NCI-H2227 (cell line): Measurements from ENCODE around the gene RAB39A.

Source experiments
- DNase-seq: peaks from one replicate; lab custom pipeline; 2025; ENCODE audit not compliant: unreplicated experiment; lab: John Stamatoyannopoulos, UW

Gene RAB39A

DNA sequence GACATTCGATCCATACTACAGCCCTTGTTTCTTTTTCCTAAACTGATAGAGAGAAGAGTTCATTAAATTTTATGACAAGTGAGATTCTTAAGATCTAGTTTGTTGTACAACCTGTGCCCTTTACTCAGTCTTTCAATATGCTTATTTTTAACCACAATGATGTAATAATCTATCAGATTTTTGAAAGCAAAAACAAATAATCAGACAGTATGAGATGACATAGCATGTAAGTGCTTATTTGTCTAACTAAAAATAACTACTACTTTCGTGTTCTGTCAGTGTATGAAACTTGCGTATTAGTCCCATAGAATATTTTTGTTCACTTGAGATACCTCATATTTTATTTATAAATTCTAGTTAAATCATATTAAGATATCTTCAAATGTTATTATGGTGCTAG, 33.2 kb downstream of the RAB39A start:
- no peak for DNase-seq

DNA sequence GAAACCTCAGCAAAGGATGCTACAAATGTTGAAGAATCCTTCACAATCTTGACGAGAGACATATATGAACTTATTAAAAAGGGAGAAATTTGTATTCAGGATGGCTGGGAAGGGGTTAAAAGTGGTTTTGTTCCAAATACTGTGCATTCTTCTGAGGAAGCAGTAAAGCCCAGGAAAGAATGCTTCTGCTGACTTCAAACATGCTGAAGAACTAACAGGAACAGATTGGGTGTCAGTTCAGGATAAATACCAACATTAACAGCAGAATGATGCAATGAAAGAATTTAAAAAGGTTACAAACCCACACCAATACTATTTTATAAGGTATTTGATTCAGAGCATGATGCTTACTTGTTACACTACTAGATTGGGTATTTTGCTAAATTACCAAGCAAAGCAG, 33.9 kb downstream of the RAB39A start:
- no peak for DNase-seq

DNA sequence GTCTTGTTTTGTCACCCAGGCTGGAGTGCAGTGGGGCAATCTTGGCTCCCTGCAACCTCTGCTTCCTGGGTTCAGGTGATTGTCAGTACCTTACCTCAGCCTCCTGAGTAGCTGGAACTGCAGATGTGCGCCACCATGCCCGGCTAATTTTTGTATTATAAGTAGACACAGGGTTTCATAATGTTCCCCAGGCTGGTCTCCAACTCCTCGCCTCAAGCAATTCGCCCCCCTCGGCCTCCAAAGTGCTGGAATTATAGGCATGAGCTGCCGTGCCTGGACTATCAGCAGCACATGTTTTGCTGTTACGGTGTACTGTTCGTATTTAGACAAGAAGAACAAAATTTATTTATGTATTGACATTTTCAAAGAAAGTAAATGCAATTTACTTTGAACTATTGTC, 34.8 kb downstream of the RAB39A start:
- no peak for DNase-seq

DNA sequence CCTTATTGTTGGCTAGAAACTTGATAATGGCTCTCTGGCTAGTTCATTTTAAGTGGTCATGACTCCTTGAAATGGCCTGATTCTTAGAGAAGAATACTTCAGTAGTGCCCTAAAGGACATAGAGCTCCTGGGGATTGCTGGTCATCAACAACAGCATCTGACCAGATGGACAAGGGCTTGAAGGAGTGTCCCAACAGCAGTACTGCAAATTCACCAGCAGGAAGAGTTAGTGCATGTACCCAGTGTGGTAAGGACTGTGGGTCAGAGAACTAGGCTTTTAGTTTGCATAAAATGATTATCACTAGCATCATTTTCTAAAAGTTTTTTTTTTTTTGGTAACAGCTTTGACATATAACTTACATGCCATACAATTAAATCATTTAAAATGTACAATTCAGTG, 41.0 kb downstream of the RAB39A start:
- no peak for DNase-seq

DNA sequence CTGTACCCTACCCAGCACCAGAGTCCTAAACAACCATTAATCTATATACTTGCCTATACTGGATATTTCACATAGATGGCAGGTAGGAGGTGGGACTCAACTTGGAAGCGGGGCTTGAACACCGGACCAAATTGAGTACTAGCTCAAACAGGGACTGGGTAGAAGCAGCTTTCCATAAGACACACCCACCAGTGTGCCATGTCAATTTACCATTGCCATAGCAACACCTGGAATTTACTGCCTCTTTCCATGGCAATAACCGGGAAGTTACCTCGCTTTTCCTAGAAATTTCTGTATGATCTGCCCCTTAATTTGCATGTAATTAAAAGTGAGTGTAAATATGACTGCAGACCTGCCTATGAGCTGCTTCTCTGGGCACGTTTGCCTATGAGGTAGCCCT, 41.8 kb downstream of the RAB39A start:
- no peak for DNase-seq

DNA sequence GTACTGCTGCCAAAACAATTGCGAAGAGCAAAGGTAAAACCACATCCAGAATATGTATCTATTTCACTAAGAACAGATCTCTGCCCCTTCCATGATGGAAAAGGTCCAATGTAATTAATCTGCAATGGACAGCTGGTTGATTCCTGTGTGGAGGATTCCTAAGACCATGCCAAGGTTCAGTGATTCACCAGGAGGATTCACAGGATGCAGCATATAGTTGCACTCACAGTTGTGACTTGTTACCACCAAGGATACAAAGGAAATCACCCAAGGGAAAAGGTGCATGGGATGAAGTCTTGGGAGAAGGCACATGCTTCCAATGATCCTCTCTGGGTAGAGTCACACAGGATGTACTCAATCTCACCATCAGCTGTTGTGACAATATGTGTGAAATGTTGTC, 45.4 kb downstream of the RAB39A start:
- DNase-seq, result no peak

DNA sequence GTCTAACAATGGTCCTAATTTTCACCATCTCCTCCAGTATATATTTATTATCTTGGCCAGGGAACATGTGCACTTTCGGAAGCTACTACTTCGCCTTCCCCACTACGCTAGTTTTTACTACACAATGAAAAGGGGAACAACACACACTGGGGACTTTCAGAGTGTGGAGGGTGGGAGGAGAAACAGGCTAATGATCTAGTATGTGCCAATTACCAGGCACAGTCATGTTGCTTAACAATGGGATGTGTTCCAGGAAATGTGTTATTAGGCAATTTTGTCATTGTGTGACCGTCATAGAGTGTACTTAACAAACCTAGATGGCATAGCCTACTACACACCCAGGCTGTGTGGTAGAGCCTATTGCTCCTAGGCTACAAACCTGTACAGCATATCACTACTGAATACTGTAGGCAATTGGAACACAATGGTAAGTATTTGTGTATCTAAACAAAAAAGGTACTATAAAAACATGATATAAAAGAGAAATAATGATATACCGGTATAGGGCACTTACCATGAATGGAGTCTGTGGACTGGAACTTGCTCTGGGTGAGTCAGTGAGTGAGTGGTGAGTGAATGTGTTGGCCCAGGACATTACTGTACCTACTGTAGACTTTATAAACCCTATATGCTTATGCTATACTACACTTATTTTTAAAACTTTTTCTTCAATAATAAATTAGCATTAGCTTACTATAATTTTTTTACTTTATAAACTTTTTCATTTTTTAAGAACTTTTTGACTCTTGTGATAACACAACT, 60.3 kb downstream of the RAB39A start:
- no peak for DNase-seq

DNA sequence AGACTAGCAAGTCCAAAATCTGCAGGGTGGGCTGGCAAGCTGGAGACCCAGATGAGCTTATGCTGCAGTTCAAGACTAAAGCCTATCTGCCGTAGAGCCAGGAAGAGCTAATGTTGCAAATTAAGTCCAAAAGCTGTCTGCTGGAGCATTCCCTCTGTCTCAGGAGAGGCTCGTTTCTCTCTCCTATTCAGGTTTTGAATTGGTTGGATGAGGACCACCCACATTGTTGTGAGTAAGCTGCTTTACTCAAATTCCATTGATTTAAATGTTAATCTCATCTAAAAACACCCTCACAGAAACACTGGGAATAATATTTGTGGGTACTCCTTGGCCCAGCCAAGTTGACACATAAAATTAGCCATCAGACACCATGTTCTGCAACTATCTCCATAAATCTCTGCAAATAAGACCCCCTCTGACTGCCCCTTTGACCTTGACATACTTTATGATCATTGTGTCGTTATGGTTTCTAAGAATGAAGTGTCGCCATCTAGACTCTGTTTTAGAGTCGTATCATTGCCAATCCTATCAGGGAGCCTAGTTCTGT, 63.7 kb downstream of the RAB39A start:
- DNase-seq, result no peak

DNA sequence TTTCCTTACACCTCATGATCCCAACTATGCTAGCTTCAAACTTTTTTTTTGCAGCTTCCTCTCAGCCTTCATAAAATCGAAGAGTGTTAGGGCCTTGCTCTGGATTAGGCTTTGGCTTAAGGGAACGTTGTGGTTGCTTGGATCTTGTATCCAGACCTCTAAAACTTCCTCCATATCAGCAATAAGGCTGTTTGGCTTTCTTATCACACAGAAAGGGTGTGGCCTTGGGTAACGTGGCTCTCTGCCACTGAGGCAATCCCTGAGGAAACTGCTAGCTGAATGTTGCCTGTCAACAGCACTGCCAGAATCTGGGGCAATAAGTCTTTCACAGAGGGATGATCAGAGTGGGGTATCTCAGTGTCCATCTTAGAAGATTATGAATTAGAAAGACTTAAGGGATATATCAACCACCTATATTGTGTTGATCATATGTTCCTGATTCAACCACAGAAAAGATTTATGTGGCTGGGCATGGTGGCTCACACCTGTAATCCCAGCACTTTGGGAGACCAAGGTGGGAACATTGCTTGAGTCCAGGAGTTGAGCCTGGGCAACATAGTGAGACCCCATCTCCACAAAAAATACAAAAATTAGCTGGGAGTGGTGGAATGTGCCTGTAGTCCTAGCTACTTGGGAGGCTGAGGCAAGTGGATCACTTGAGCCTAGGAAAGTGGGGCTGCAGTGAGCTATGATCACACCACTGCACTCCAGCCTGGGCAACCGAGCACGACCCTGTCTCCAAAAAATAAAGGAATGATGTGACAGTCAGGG, 67.9 kb downstream of the RAB39A start:
- no peak for DNase-seq

DNA sequence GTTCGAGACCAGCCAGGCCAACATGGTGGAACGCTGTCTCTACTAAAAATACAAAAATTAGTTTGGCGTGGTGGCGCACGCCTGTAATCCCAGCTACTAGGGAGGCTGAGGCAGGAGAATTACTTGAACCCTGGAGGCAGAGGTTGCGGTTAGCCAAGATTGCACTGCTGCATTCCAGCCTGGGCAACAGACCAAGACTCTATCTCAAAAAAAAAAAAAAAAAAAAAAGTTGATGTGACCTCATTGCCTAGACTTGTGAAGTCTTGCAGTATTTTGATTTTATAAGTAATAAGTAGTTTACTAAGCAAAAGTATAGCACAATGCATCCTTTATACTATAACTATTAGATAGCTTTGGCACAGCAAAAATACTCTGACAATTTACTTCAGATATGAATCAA, 70.5 kb downstream of the RAB39A start:
- DNase-seq, result no peak

DNA sequence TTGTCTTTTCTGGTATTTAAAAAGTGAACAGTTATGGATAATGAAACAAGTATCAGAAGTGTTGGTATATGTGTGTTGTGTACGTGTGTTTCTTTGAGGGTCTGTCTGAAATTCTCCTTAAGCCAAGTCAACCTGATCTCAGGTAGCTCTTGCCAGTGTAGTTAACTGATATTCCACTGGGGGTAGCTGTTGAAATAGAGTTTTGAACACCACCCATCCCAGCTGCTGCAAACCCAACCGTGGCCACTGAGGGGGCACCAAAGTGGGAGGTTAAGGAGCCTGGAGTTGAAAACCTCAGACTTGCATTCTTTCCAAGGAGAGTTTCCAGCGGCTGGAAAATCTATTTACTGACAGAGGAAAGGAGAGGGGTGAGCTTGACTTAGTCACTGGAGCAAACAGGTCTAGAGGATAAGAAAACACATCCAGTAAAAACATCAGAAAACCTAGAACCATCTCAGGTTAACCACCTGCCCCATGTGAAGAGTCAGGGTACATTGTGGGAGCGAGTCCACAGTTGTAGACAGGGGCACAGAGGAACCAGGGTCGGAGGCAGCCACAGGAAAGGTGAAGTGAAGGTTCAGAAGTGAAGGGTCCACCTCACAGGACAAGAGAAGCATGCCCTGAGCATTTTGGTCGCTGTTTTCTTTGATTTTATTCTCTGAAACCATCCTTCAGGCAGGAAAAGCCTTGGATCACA, 71.7 kb downstream of the RAB39A start:
- DNase-seq, result peak; percentile 32

DNA sequence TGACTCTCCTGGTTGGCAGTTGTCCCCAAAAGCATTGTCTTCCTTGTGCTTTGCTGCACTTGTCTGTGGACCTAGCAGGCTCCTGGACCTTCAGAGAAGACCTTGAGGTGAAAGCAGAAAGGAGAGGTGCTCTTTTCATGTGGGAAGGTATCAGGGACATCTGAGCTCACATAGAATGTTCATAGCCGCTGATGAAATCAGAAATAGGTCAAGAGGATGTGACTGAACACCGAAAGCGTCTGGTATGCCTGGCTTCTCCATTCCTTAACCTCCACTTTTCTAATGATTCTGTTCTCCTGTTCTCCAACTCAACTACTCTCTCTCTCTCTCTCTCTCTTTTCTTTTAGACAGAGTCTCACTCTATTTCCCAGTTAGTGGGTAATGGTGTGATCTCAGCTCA, 74.2 kb downstream of the RAB39A start:
- DNase-seq, result no peak

DNA sequence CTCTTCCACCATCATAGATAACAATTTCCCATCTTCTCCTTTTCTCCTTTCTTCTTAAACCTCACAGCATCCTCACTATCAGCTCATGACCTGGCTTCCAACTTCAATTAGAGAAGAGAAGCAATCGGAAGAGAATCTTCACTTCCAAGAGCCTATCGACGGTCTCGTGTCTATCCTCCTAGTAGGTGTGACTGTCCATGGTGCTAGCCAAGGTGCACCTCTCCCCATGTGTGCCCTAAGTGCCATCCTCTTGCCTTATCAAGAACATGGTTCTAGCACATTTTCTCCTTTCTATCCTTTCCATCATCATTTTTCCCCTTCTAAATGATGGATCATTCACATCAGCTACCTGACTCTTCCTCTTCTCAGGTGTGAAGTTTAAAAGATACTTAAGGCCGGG, 75.4 kb downstream of the RAB39A start:
- DNase-seq, result no peak

DNA sequence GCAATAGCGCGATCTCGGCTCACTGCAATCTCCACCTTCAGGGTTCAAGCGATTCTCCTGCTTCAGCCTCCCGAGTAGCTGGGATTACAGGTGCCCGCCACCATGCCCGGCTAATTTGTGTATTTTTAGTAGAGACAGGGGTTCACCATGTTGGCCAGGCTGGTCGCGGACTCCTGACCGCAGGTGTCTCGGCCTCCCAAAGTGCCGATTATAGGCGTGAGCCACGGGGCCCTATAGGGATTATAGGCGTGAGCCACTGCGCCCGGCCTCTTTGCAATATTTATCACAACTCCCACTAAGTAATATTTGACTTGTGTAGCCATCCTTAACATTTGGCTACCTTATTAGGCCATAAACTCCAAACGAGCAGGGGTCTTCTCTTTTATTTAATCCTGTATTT, 79.6 kb downstream of the RAB39A start:
- DNase-seq, result no peak

DNA sequence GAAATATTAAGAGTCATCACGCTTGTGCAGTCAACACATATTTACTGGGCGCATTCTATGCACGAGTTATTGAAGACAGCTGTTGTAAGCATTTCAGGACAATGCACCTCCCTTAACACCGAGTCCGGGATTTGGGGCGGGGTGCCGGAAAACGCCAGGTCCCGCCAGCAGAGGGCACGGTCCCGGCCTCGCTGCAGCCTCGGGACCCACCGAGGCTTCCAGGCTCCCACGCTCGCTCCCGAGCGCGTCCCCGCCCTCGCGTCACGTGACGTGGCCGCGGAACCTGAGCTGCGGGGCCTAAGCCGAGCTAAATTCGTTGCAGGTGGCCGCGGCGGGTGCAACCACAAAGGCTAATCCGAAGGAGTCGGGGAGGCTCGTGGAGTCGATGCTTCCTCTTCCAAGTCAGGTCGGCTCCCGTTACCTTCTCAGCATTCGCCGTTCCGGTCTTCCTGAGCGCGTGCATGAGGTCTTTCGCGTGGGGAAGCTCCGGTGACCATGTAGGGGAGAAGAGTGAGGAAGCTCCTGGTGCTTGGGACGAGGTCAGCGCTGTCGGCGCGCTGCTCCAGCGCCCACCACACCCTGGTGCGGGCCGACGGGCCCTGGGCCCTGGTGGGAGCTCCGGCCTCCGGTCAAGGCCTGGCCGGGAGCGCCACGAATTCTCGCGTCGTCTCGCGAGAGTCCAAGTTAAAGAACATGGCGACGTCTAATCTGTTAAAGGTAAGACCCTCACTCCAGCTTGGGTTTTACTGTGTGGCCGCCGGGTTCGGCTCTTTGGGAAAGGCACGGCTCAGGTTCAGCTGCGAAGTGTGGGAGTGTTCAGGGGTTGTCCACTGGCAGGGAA, 80.6 kb downstream of the RAB39A start, which contains the start of gene CUL5:
Gene CUL5 (plus strand): TSS at position 243 of the 841 bp plus-strand sequence. CDS start 451 bp downstream, at position 694.
- peak; percentile 93 for DNase-seq

DNA sequence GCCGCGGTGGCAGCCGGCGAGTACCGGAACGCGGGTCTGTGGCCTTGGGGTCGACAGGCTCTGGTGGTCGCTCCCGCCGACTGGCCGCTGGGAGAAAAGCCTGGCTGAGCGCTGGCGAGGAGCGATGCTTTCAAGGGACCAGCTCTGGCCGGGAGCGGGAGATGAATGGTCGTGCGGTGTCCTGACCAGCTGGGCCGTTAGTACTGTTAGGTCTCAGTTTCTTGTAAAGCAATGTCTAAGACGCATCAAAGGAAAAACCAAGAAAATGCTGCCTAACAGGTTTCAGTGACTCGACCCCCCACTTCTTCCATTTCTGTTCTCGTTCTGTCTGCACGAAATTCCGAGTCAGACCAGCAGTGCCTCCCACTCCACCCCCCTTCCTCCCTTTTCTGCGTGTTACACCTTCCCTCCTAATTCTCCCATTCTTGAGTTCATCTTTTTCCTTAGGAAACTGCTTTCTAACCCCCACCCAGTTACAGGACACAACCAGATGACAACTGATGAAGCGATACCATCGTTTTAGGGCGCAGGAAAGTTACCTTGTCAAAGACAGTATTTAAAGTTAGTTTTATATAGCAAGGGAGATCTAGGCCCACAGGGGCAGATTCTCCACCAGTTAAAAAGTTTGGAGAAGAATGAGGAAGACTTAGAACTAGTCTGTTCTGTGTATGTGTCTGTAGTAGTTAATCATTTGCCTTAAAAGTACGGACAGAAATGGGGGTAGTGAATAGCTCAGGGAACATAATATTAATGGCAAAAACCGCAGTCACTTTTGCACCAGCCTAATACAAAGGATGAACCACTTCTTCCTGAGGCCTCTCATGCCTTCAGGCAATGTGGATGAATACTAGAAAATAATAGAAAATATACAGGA, 81.5 kb downstream of the RAB39A start:
- no peak for DNase-seq

DNA sequence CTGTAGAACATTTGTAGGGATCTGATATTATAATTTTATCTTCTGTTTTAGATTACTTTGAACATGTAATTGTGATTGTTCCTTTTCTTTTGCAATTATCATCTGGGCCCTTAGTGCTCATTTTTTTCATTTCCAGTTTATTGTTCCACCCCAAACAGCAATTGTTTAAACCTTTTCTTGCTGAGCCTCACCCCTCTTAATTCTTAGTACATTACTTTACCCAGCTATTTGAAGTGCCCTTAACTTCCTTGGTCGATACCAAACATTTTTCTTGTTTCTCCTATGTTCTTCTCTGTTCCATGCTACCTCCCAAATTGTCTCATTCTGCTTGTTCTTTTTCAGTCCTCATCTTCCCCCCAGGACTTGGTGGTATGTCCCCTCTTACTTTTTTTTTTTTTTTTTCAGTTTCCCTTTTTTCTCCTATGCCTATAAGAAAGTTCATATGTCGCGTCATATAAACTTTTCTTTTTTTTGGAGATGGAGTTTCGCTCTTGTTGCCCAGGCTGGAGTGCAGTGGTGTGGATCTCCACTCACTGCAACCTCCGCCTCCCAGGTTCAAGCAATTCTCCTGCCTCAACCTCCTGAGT, 84.0 kb downstream of the RAB39A start:
- no peak for DNase-seq
